Lower leg skin (tissue), 4 donors: ENCODE data around the gene CABLES1. TPM values are rescaled to one million over a fixed set of nuclear protein-coding genes. Genes with fewer than 3 reads are reported as not detected.

ENCODE experiments used
- DNase-seq, 2 donors: peaks; one replicate each; pipeline ENCODE4 v3.0.0-alpha.2; 2019; ENCODE audit warnings: low spot score in 2 of 2
- H3K4me3 ChIP-seq: fragments of 200-600 bp; sonication (generic); 2 replicates; pipeline ENCODE4 v1.5.1; 2017; ENCODE audit warnings: mild to moderate bottlenecking, low read depth; ENCODE audit not compliant: poor library complexity, severe bottlenecking
- CTCF ChIP-seq, 3 donors: fragments of 450-650 bp; IDR thresholded peaks; one replicate each; pipeline ENCODE4 v1.5.1; 2016; ENCODE audit warnings: antibody characterized with exemption in 3 of 3, mild to moderate bottlenecking in 3 of 3, moderate library complexity in 2 of 3
- POLR2A ChIP-seq, 2 donors: fragments of 450-650 bp; IDR thresholded peaks; one replicate each; pipeline ENCODE4 v1.6.1; 2016 to 2017; ENCODE audit warnings: antibody characterized with exemption in 2 of 2, mild to moderate bottlenecking in 1 of 2, moderate library complexity in 1 of 2
- WGBS, 2 donors: methylation state at CpG; one replicate each; pipeline ENCODE4 v1.1.5; 2018; 5-methylcytosine and 5-hydroxymethylcytosine counted together
- intact Hi-C: fragments of 100-400 bp; cut with DNase I; formaldehyde crosslinking; loops from one replicate; pipeline ENCODE4 v1.15.0; 2023; ENCODE audit warnings: low total_unique reads
- total RNA-seq, 4 donors: library from RNA; depleted of rRNA; stranded (reverse); fragments of >200 nt; gene quantifications; one replicate each; pipeline ENCODE4 v1.1.0, GENCODE V29; 2016

The CABLES1 gene
- total RNA-seq, 4 donors from 2014 or later = 15.0 to 52.5 (median 27.5) TPM

GRCh38 chr18:23129355-23130002 lies 5.8 kb upstream of the CABLES1 start:
- WGBS, 2 donors = 76 to 79% methylated on average over 8 of the region's 8 CpGs
- TF ChIP-seq POLR2A (IDR thresholded peaks at IDR 0.05) (no peak), CTCF (IDR thresholded peaks at IDR 0.05) (no peak)
- no peak for DNase-seq
- H3K4me3 ChIP-seq = no peak overlapping the region
- intact Hi-C loops = loop anchor here (5.0 to 10.0 kb wide), 2 partner anchors 105 to 248 kb away; no protein-coding TSS in a partner anchor

- intact Hi-C loops = loop anchor here (5.0 to 10.0 kb wide), 2 partner anchors 103 to 245 kb away; no protein-coding TSS in a partner anchor
- peak in 1 of 2 donors; percentile 72 for DNase-seq
Observed at GRCh38 chr18:23131693-23132319, 3.5 kb upstream of the CABLES1 start.

DNA sequence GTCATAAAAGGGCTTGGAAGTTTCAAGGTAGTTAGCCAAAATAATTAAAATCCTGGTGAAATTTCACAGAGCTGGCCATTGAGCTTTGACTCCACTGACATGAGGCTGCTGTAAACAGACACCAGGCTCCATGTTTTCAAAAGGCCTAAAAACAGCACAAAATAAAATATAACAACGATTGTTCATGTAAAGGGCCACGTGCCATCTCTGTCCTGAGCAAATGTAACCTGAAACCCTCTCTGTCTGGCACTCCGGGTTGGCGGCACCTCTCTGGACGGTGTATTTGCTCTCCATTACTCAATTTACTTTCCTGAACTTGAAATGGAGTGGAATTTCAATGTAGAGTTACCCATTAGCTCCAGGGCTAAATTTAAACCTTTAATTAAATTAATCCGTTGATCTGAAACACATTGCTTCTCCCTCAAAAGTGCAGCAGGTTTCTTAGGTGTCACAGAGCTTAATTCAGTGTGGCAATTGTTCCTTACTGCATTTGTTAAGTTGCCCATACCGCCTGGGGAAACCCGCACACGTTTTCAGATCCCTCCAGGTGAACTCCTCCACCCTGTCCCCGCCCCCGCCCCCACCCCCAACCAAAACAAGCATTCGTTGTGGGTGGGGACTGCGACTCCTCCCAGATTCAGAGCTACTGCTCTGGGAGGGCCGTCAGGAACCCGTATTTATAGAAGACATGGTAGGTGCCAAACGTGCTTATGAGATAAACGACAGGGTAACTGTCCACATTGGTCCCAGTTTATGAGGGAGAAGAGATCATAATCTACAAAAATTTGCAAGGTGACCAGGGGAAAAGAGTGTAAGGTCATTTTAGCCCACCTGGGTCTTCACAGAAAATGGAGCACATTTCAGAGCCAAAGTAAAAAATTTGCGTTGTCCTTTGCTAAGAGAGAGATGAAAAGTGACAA lies 1.2 kb upstream of the CABLES1 start:
- intact Hi-C loops = loop anchor here (5.0 to 10.0 kb wide), 2 partner anchors 101 to 243 kb away; no protein-coding TSS in a partner anchor
- H3K4me3 ChIP-seq = no peak overlapping the region
- no peak for DNase-seq
- WGBS, 2 donors = 27 to 32% methylated on average over 18 of the region's 18 CpGs
- no peak for TF ChIP-seq POLR2A (IDR thresholded peaks at IDR 0.05)
- no peak for TF ChIP-seq CTCF (IDR thresholded peaks at IDR 0.05)

More at GRCh38 chr18:23131693-23132319, 3.5 kb upstream of the CABLES1 start:
- no peak overlapping the region for H3K4me3 ChIP-seq
- peak in 1 of 3 donors; percentile 78 for TF ChIP-seq CTCF (IDR thresholded peaks at IDR 0.05)
- TF ChIP-seq POLR2A (IDR thresholded peaks at IDR 0.05) = no peak
- 20 to 21% methylated on average over 8 of the region's 8 CpGs for WGBS, 2 donors

DNA sequence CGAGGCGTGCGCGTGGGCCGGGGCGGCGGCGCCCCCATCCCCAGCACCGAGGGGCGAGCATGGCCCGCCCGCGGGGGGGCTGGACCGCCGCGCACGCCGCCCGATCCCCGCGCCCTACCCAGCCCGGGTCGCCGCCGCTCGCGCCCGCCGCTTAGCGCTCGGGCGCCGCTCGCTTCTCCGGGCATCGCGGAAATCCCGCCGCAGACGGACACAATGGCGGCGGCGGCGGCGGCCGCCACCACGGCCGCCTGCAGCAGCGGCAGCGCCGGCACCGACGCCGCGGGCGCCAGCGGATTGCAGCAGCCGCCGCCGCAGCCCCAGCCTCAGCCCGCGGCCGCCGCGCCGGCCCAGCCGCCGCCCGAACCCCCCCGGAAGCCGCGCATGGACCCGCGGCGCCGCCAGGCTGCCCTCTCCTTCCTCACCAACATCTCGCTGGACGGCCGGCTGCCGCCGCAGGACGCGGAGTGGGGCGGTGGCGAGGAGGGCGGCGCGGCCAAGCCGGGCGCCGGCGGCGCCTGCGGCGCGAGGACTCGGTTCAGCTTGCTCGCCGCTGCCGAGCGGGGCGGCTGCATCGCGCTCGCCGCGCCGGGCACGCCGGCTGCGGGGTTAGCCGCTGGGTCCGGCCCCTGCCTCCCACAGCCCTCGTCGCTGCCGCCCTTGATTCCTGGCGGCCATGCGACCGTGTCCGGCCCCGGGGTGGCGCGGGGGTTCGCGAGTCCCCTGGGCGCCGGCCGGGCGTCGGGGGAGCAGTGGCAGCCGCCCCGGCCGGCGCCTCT lies 453 bp downstream of the CABLES1 start:
- H3K4me3 ChIP-seq = peak overlapping the region; percentile 63
- TF ChIP-seq POLR2A (IDR thresholded peaks at IDR 0.05) (no peak), CTCF (IDR thresholded peaks at IDR 0.05) (no peak)
- WGBS, 2 donors = 0% methylated on average over 43 to 49 of the region's 134 CpGs
- no peak for DNase-seq
- intact Hi-C loops = loop anchor here (10.0 kb wide), 1 partner anchor 99 kb away; no protein-coding TSS in a partner anchor
